ENCODE measurements around the gene RPS13.

- TF ChIP-seq CTCF (conservative IDR thresholded peaks at IDR 0.05; ENCODE audit: low read length) (no peak), EZH2phosphoT487 (IDR thresholded peaks at IDR 0.05; ENCODE audit: borderline replicate concordance) (no peak)
Observed at GRCh38 chr11:17116117-17116516, 38.6 kb upstream of the RPS13 start.
